ENCODE results near the gene SERP2.

The SERP2 gene

GRCh38 chr13:44413095-44413494, 39.5 kb downstream of the SERP2 start:
- DNase-seq: no peak

- DNase-seq: no peak
Measured at GRCh38 chr13:44414716-44415115, 41.1 kb downstream of the SERP2 start.

GRCh38 chr13:44415815-44416214, 42.2 kb downstream of the SERP2 start:
- no peak for DNase-seq

GRCh38 chr13:44416301-44416700, 42.7 kb downstream of the SERP2 start:
- DNase-seq: no peak

GRCh38 chr13:44416744-44417143, 43.1 kb downstream of the SERP2 start:
- no peak for DNase-seq

GRCh38 chr13:44417446-44417845, 43.8 kb downstream of the SERP2 start:
- DNase-seq: no peak

GRCh38 chr13:44417876-44418275, 44.3 kb downstream of the SERP2 start:
- no peak for DNase-seq

GRCh38 chr13:44420376-44421220, 47.0 kb downstream of the SERP2 start:
- no peak for DNase-seq

GRCh38 chr13:44421853-44422525, 48.4 kb downstream of the SERP2 start:
- DNase-seq: no peak

GRCh38 chr13:44422755-44423643, 49.4 kb downstream of the SERP2 start:
- DNase-seq: no peak

GRCh38 chr13:44423824-44424223, 50.2 kb downstream of the SERP2 start:
- DNase-seq: no peak

- DNase-seq: no peak
Measured at GRCh38 chr13:44425041-44425814, 51.6 kb downstream of the SERP2 start.

GRCh38 chr13:44425815-44426078, 52.1 kb downstream of the SERP2 start:
- no peak for DNase-seq

- DNase-seq: no peak
Measured at GRCh38 chr13:44426461-44426860, 52.8 kb downstream of the SERP2 start.

GRCh38 chr13:44429311-44429710, 55.7 kb downstream of the SERP2 start:
- DNase-seq: no peak

GRCh38 chr13:44431150-44431549, 57.5 kb downstream of the SERP2 start:
- no peak for DNase-seq

- no peak for DNase-seq
Measured at GRCh38 chr13:44432650-44433049, 59.0 kb downstream of the SERP2 start.

GRCh38 chr13:44433863-44434765, 60.5 kb downstream of the SERP2 start:
- no peak for DNase-seq

- DNase-seq: no peak
Measured at GRCh38 chr13:44434766-44435141, 61.1 kb downstream of the SERP2 start.

- DNase-seq: peak; percentile 90
Measured at GRCh38 chr13:44435142-44435918, 61.7 kb downstream of the SERP2 start.

- no peak for DNase-seq
Measured at GRCh38 chr13:44435919-44436510, 62.4 kb downstream of the SERP2 start.
